BJ (cell line): ENCODE data around the gene CTNNA1. TPM values are rescaled to one million over a fixed set of nuclear protein-coding genes. Genes with fewer than 3 reads are reported as not detected.

ENCODE experiments used
- CTCF ChIA-PET: fragments of 350-600 bp; formaldehyde crosslinking; extraction: SDS; loops from one replicate; lab custom pipeline; 2021; ENCODE audit warnings: antibody characterized with exemption, inconsistent platforms; lab: Yijun Ruan, JAX
- POLR2A ChIA-PET: fragments of 300-600 bp; sonication (Branson Sonifier 250); formaldehyde crosslinking; extraction: SDS; loops from one replicate; lab custom pipeline; 2021; ENCODE audit warnings: antibody characterized with exemption; lab: Charles Lee
- DNase-seq: peaks from one replicate; pipeline ENCODE4 v3.0.0-alpha.2; 2011; ENCODE audit warnings: low read depth
- H3K27me3 ChIP-seq: 2 replicates; pipeline ENCODE4 v1.6.0; 2011; ENCODE audit warnings: low read length; ENCODE audit not compliant: control insufficient read depth, insufficient read depth
- H3K36me3 ChIP-seq: 2 replicates; pipeline ENCODE4 v1.5.1; 2011; ENCODE audit warnings: low read length; ENCODE audit not compliant: control insufficient read depth, insufficient read depth
- H3K4me3 ChIP-seq: 2 replicates; pipeline ENCODE4 v1.5.1; 2011; ENCODE audit warnings: low read depth, mild to moderate bottlenecking, control low read depth, low read length
- CTCF ChIP-seq: IDR thresholded peaks from 2 replicates; pipeline ENCODE4 v1.5.1; 2011; ENCODE audit warnings: low read depth, mild to moderate bottlenecking, control low read depth, inconsistent platforms, low read length, moderate library complexity; ENCODE audit not compliant: insufficient read depth
- polyA plus RNA-seq: library from polyadenylated mRNA; depleted of rRNA; stranded (reverse); fragments of >200 nt; gene quantifications from 2 replicates; pipeline ENCODE4 v1.2.3, GENCODE V29; 2011

CTNNA1 gene
- polyA plus RNA-seq, 1 experiment = 169 TPM

- ChIA-PET CTCF (no interaction called here), POLR2A (no interaction called here)
- Histone ChIP-seq H3K4me3 (no peak overlapping the region), H3K36me3 (no peaks in the 10 kb centered on the region), H3K27me3 (no peaks in the 10 kb centered on the region)
- DNase-seq = no peak
- no peak for TF ChIP-seq CTCF
These were observed 210.6 kb downstream of the CTNNA1 start for GRCh38 chr5:138963763-138964371.

GRCh38 chr5:138964647-138965201 lies 211.5 kb downstream of the CTNNA1 start:
- Histone ChIP-seq H3K27me3 (no peaks in the 10 kb centered on the region), H3K4me3 (no peak overlapping the region), H3K36me3 (no peaks in the 10 kb centered on the region)
- CTCF ChIA-PET = no interaction called here
- POLR2A ChIA-PET = no interaction called here
- no peak for DNase-seq
- TF ChIP-seq CTCF = no peak

GRCh38 chr5:138965626-138966025 lies 212.4 kb downstream of the CTNNA1 start:
- TF ChIP-seq CTCF = no peak
- CTCF ChIA-PET = no interaction called here

GRCh38 chr5:138966236-138966985 lies 213.2 kb downstream of the CTNNA1 start:
- Histone ChIP-seq H3K4me3 (no peak overlapping the region), H3K36me3 (no peaks in the 10 kb centered on the region), H3K27me3 (no peaks in the 10 kb centered on the region)
- CTCF ChIA-PET = interaction anchor here (1.4 kb wide), 1 partner anchor 11 kb away, joined by 4 read pairs; no protein-coding TSS in a partner anchor
- TF ChIP-seq CTCF = no peak
- no peak for DNase-seq
- POLR2A ChIA-PET = interaction anchor here (0.5 kb wide), 1 partner anchor 391 kb away, joined by 3 read pairs; the partner anchor contains the start of gene HSPA9

More at GRCh38 chr5:138965626-138966025, 212.4 kb downstream of the CTNNA1 start:
- DNase-seq = no peak
- H3K36me3 ChIP-seq = no peaks in the 10 kb centered on the region
- H3K27me3 ChIP-seq = no peaks in the 10 kb centered on the region
- POLR2A ChIA-PET = interaction anchor here (0.5 kb wide), 1 partner anchor 390 kb away, joined by 3 read pairs; the partner anchor contains the start of gene HSPA9
- no peak overlapping the region for H3K4me3 ChIP-seq
